Panc1 (cell line): ENCODE results near the gene GSTK1. TPM values are rescaled to one million over a fixed set of nuclear protein-coding genes. Genes with fewer than 3 reads are reported as not detected.

Experiments used
- ATAC-seq: fragments of 200-7000 bp; cut with Tn5 transposase; 2 replicates; pipeline ENCODE4 v1.9.1; 2020; ENCODE audit warnings: mild to moderate bottlenecking, moderate library complexity
- BruUV-seq: library from RNA; stranded (reverse); fragments of 400-500 nt; replicated peaks from 2 replicates; lab custom pipeline; 2021; lab: Mats Ljungman, UMichigan
- CTCF ChIA-PET: fragments of 300-600 bp; sonication (Branson Sonifier 250); formaldehyde crosslinking; loops from one replicate; lab custom pipeline; 2022; ENCODE audit warnings: antibody characterized with exemption; lab: Charles Lee
- POLR2A ChIA-PET: fragments of 300-600 bp; sonication (Branson Sonifier 250); formaldehyde crosslinking; loops from one replicate; lab custom pipeline; 2022; ENCODE audit warnings: antibody characterized with exemption; lab: Charles Lee
- DNase-seq: peaks from one replicate; pipeline ENCODE4 v3.0.0-alpha.2; 2010; ENCODE audit warnings: low read depth, low spot score
- H3K27ac ChIP-seq: 2 replicates; pipeline ENCODE4 v1.5.1; 2011; ENCODE audit warnings: mild to moderate bottlenecking, low read length, inconsistent platforms
- H3K27me3 ChIP-seq: fragments of 200-500 bp; sonication (Bioruptor generic); 2 replicates; pipeline ENCODE4 v1.6.0; 2014; ENCODE audit warnings: low read length, inconsistent platforms; ENCODE audit not compliant: control insufficient read depth, insufficient read depth
- H3K36me3 ChIP-seq: fragments of 200-500 bp; sonication (Bioruptor generic); 2 replicates; pipeline ENCODE4 v1.5.1; 2014; ENCODE audit warnings: inconsistent platforms, mild to moderate bottlenecking, low read length, moderate library complexity; ENCODE audit not compliant: control insufficient read depth, insufficient read depth
- H3K4me1 ChIP-seq: 2 replicates; pipeline ENCODE4 v1.5.1; 2011; ENCODE audit warnings: inconsistent platforms, mild to moderate bottlenecking, low read length, moderate library complexity; ENCODE audit not compliant: control insufficient read depth, insufficient read depth
- H3K4me3 ChIP-seq, 2 experiments: 2 replicates each; pipeline ENCODE4 v1.5.1; 2011 to 2012; ENCODE audit warnings: low read depth in 2 of 2, low read length in 2 of 2, mild to moderate bottlenecking in 2 of 2, inconsistent platforms in 1 of 2, moderate library complexity in 1 of 2
- H3K9me3 ChIP-seq: fragments of 200-500 bp; sonication (Bioruptor generic); 2 replicates; pipeline ENCODE4 v1.5.1; 2014; ENCODE audit warnings: low read depth, mild to moderate bottlenecking, inconsistent platforms, low read length, moderate library complexity; ENCODE audit not compliant: control insufficient read depth, insufficient read depth
- CTCF ChIP-seq: fragments of 450-650 bp; IDR thresholded peaks from 2 replicates; pipeline ENCODE4 v1.5.1; 2017; ENCODE audit warnings: mild to moderate bottlenecking
- POLR2AphosphoS5 ChIP-seq: IDR thresholded peaks from 2 replicates; pipeline ENCODE4 v1.6.1; 2012; ENCODE audit warnings: mild to moderate bottlenecking, low read depth, low read length, moderate library complexity
- REST ChIP-seq, 2 experiments: IDR thresholded peaks; 2 replicates each; pipeline ENCODE4 v1.6.1; 2011 to 2012; ENCODE audit warnings: low read depth in 2 of 2, control low read depth in 1 of 2, low read length in 1 of 2, mild to moderate bottlenecking in 1 of 2, moderate library complexity in 1 of 2; ENCODE audit not compliant: insufficient read depth in 1 of 2
- SIN3A ChIP-seq: IDR thresholded peaks from 2 replicates; pipeline ENCODE4 v1.6.1; 2012; ENCODE audit warnings: low read depth, mild to moderate bottlenecking, low read length, moderate library complexity, borderline replicate concordance; ENCODE audit not compliant: insufficient read depth
- TCF7L2 ChIP-seq: IDR thresholded peaks from 2 replicates; pipeline ENCODE4 v1.6.1; 2011; ENCODE audit warnings: mild to moderate bottlenecking, low read depth, low read length, inconsistent platforms
- in situ Hi-C: cut with HindIII; loops from 2 replicates; pipeline ENCODE4 v1.10.0; 2016; ENCODE audit warnings: low sequenced_read_pairs, low pct_unique_long_range_greater_than_20kb
- intact Hi-C: fragments of 100-400 bp; cut with micrococcal nuclease; formaldehyde crosslinking; loops from one replicate; pipeline ENCODE4 v1.10.0; 2022; ENCODE audit not compliant: unreplicated experiment
- total RNA-seq: library from RNA; stranded (reverse); gene quantifications from one replicate; pipeline ENCODE4 v1.2.1, GENCODE V29; 2021; ENCODE audit not compliant: unreplicated experiment

GSTK1 gene
- total RNA-seq, 1 experiment from 2014 or later, result 100 TPM

GRCh38 chr7:143256325-143256724 is 6.9 kb upstream of the GSTK1 start:
- H3K4me1 ChIP-seq, result no peaks in the 10 kb centered on the region
- in situ Hi-C loops, result no loop called here
- H3K9me3 ChIP-seq, result no peaks in the 10 kb centered on the region
- ChIA-PET CTCF (interaction anchor here (1.6 kb wide), 1 partner anchor 16 kb away, joined by 4 read pairs; no protein-coding TSS in a partner anchor), POLR2A (no interaction called here)
- H3K27ac ChIP-seq, result no peak overlapping the region
- H3K27me3 ChIP-seq, result no peaks in the 10 kb centered on the region
- no peaks in the 10 kb centered on the region for H3K36me3 ChIP-seq
- TF ChIP-seq SIN3A, result no peak
- TF ChIP-seq POLR2AphosphoS5, result no peak
- TF ChIP-seq REST (IDR thresholded peaks at IDR 0.05; ENCODE audit: insufficient read depth in 1 of 2, low read depth in 2 of 2, low read length in 1 of 2), result no peak
- no peak for TF ChIP-seq CTCF
- no peak for TF ChIP-seq TCF7L2
- no peak overlapping the region for H3K4me3 ChIP-seq
- intact Hi-C loops, result no loop called here
- peak; percentile 56; the same call in 1 of the 2 replicates for ATAC-seq
- BruUV-seq, result no TSS peak
- DNase-seq, result no peak

- CTCF ChIA-PET, result no interaction called here
- no peak overlapping the region for H3K27ac ChIP-seq
- no peak overlapping the region for H3K4me3 ChIP-seq
- H3K27me3 ChIP-seq, result no peaks in the 10 kb centered on the region
- no peaks in the 10 kb centered on the region for H3K9me3 ChIP-seq
- no TSS peak for BruUV-seq
- H3K36me3 ChIP-seq, result no peaks in the 10 kb centered on the region
- DNase-seq (no peak), ATAC-seq (no peak)
- H3K4me1 ChIP-seq, result no peaks in the 10 kb centered on the region
- in situ Hi-C loops, result no loop called here
- POLR2A ChIA-PET, result no interaction called here
- intact Hi-C loops, result no loop called here
- TF ChIP-seq REST (IDR thresholded peaks at IDR 0.05; ENCODE audit: insufficient read depth in 1 of 2, low read depth in 2 of 2, low read length in 1 of 2), result no peak
- no peak for TF ChIP-seq POLR2AphosphoS5
- TF ChIP-seq TCF7L2, result no peak
- TF ChIP-seq CTCF, result no peak
- no peak for TF ChIP-seq SIN3A
Measured at GRCh38 chr7:143256932-143257331, 6.3 kb upstream of the GSTK1 start.
